Liver (tissue), 9 donors: ENCODE measurements around the gene GPR179. TPM values are rescaled to one million over a fixed set of nuclear protein-coding genes. Genes with fewer than 3 reads are reported as not detected.

Experiments used
- DNase-seq: peaks from one replicate; pipeline ENCODE4 v3.0.0-alpha.2; 2017; ENCODE audit warnings: low spot score
- H3K27ac ChIP-seq, 2 donors: one replicate each; pipeline ENCODE4 v1.7.0; 2013; ENCODE audit warnings: inconsistent platforms in 2 of 2, low read length in 2 of 2, control low read depth in 1 of 2, low read depth in 1 of 2, mild to moderate bottlenecking in 1 of 2
- H3K27me3 ChIP-seq, 4 donors: one replicate each; pipeline versions ENCODE4 v1.6.1 to v1.7.0; 2013; ENCODE audit warnings: low read length in 3 of 4, inconsistent platforms in 1 of 4, mild to moderate bottlenecking in 1 of 4, moderate library complexity in 1 of 4; ENCODE audit not compliant: control insufficient read depth in 4 of 4, insufficient read depth in 4 of 4
- H3K36me3 ChIP-seq, 4 donors: one replicate each; pipeline versions ENCODE4 v1.6.1 to v1.7.0; 2013; ENCODE audit warnings: low read length in 3 of 4, mild to moderate bottlenecking in 3 of 4, low read depth in 1 of 4, moderate library complexity in 1 of 4; ENCODE audit not compliant: control insufficient read depth in 4 of 4, insufficient read depth in 3 of 4
- H3K4me1 ChIP-seq, 4 donors: one replicate each; pipeline versions ENCODE4 v1.6.1 to v1.7.0; 2013; ENCODE audit warnings: low read length in 3 of 4, mild to moderate bottlenecking in 3 of 4, moderate library complexity in 1 of 4; ENCODE audit not compliant: control insufficient read depth in 4 of 4, insufficient read depth in 4 of 4
- H3K4me3 ChIP-seq, 3 donors: one replicate each; pipeline versions ENCODE4 v1.6.1 to v1.7.0; 2013; ENCODE audit warnings: low read length in 3 of 3, control low read depth in 1 of 3, low read depth in 1 of 3, mild to moderate bottlenecking in 1 of 3
- H3K9ac ChIP-seq, 2 donors: one replicate each; pipeline ENCODE4 v1.7.0; 2013; ENCODE audit warnings: low read length in 2 of 2, mild to moderate bottlenecking in 2 of 2, moderate library complexity in 2 of 2, control low read depth in 1 of 2, low read depth in 1 of 2
- H3K9me3 ChIP-seq, 4 donors: one replicate each; pipeline versions ENCODE4 v1.6.1 to v1.7.0; 2013; ENCODE audit warnings: low read length in 3 of 4; ENCODE audit not compliant: control insufficient read depth in 4 of 4
- ATF3 ChIP-seq: IDR thresholded peaks from 2 replicates; pipeline ENCODE4 v1.6.1; 2016; ENCODE audit warnings: antibody characterized with exemption
- CTCF ChIP-seq: fragments of 150-350 bp; IDR thresholded peaks from 2 replicates; pipeline ENCODE4 v1.5.1; 2017; ENCODE audit warnings: improper control_type of control experiment, low read depth, low read length; ENCODE audit not compliant: missing input control
- FOXA2 ChIP-seq: IDR thresholded peaks from 2 replicates; pipeline ENCODE4 v1.6.1; 2016; ENCODE audit warnings: antibody characterized with exemption
- GABPA ChIP-seq, 2 donors: IDR thresholded peaks in 1 of 2; conservative IDR thresholded peaks in 1 of 2; 2 replicates each; pipeline ENCODE4 v1.6.1; 2016; ENCODE audit warnings: antibody characterized with exemption in 2 of 2, mild to moderate bottlenecking in 1 of 2, moderate library complexity in 1 of 2
- HNF4G ChIP-seq: IDR thresholded peaks from 2 replicates; pipeline ENCODE4 v1.6.1; 2016; ENCODE audit warnings: antibody characterized with exemption
- JUND ChIP-seq, 2 donors: IDR thresholded peaks; 2 replicates each; pipeline ENCODE4 v1.6.1; 2016; ENCODE audit warnings: antibody characterized with exemption in 2 of 2
- MAX ChIP-seq: IDR thresholded peaks from 2 replicates; pipeline ENCODE4 v1.6.1; 2016; ENCODE audit warnings: antibody characterized with exemption
- NR2F2 ChIP-seq: IDR thresholded peaks from 2 replicates; pipeline ENCODE4 v1.6.1; 2016; ENCODE audit warnings: antibody characterized with exemption
- RAD21 ChIP-seq, 2 donors: IDR thresholded peaks; 2 replicates each; pipeline ENCODE4 v1.6.1; 2016; ENCODE audit warnings: antibody characterized with exemption in 2 of 2, mild to moderate bottlenecking in 2 of 2
- REST ChIP-seq: IDR thresholded peaks from 2 replicates; pipeline ENCODE4 v1.6.1; 2016; ENCODE audit warnings: antibody characterized with exemption, mild to moderate bottlenecking
- SP1 ChIP-seq: IDR thresholded peaks from 2 replicates; pipeline ENCODE4 v1.6.1; 2018; ENCODE audit warnings: antibody characterized with exemption, mild to moderate bottlenecking
- TAF1 ChIP-seq: conservative IDR thresholded peaks from 2 replicates; pipeline ENCODE4 v1.6.1; 2016; ENCODE audit warnings: antibody characterized with exemption, mild to moderate bottlenecking
- YY1 ChIP-seq: IDR thresholded peaks from 2 replicates; pipeline ENCODE4 v1.6.1; 2016; ENCODE audit warnings: antibody characterized with exemption, mild to moderate bottlenecking
- ZBTB33 ChIP-seq: IDR thresholded peaks from 2 replicates; pipeline ENCODE4 v1.6.1; 2016; ENCODE audit warnings: antibody characterized with exemption
- WGBS: extraction: QIAGEN DNeasy Blood & Tissue Kit; methylation state at CpG from one replicate; pipeline ENCODE4 v1.1.7; 2013; 5-methylcytosine and 5-hydroxymethylcytosine counted together
- polyA plus RNA-seq, 2 donors: library from polyadenylated mRNA; stranded (reverse) in 1 of 2; unstranded in 1 of 2; fragments of 200-250 nt in 1 of 2; fragments of >200 nt in 1 of 2; fragmentation: Nextera tagmentation in 1 of 2; extraction: Ambion mirVana in 1 of 2; gene quantifications; one replicate each; pipeline versions ENCODE4 v1.2.1 to v1.2.3, GENCODE V29; 2013 to 2015
- total RNA-seq, 2 donors: library from RNA; depleted of rRNA; stranded (reverse); fragments of >200 nt; gene quantifications; one replicate each; pipeline ENCODE4 v1.2.3, GENCODE V29; 2014
- donor health status: healthy.
- donor health status: healthy.
- donor health status: healthy.
- donor health status: healthy.
- donor health status: healthy.

The GPR179 gene
- total and polyA plus RNA-seq, 4 donors = under 0.01 to 0.05 (median 0.01) TPM; not detected in 1

- Histone ChIP-seq H3K9me3 (no peaks in the 10 kb centered on the region), H3K27me3 (no peaks in the 10 kb centered on the region), H3K36me3 (peaks cover 3 to 32% (median 10%) of the 10 kb centered on the region in 4 donors), H3K27ac (no peak overlapping the region), H3K4me1 (no peaks in the 10 kb centered on the region), H3K9ac (no peak overlapping the region), H3K4me3 (no peak overlapping the region)
- TF ChIP-seq RAD21 (IDR thresholded peaks at IDR 0.05) (peak in 1 of 2 donors; percentile 65), CTCF (peak; percentile 49), YY1 (no peak)
- 27% methylated on average over 8 of the region's 8 CpGs for WGBS
- peak; percentile 77 for DNase-seq
Observed at GRCh38 chr17:38322156-38322779, 21.5 kb downstream of the GPR179 start.

GRCh38 chr17:38320482-38320881, 23.3 kb downstream of the GPR179 start:
- H3K36me3 ChIP-seq = peaks cover 3 to 32% (median 13%) of the 10 kb centered on the region in 4 donors

GRCh38 chr17:38317081-38317480, 26.7 kb downstream of the GPR179 start:
- Histone ChIP-seq H3K9ac (no peak overlapping the region), H3K4me1 (no peaks in the 10 kb centered on the region), H3K36me3 (peaks cover 3 to 22% (median 10%) of the 10 kb centered on the region in 4 donors), H3K4me3 (no peak overlapping the region), H3K27me3 (no peaks in the 10 kb centered on the region), H3K27ac (no peak overlapping the region), H3K9me3 (no peaks in the 10 kb centered on the region)
- WGBS = 86% methylated on average over 3 of the region's 3 CpGs
- DNase-seq = no peak
- TF ChIP-seq REST (no peak), CTCF (no peak), YY1 (no peak), MAX (no peak), SP1 (no peak), ZBTB33 (no peak), JUND (IDR thresholded peaks at IDR 0.05) (no peak), FOXA2 (no peak), HNF4G (no peak), NR2F2 (no peak), ATF3 (no peak), TAF1 (no peak)

More at GRCh38 chr17:38320482-38320881, 23.3 kb downstream of the GPR179 start:
- no peak for TF ChIP-seq NR2F2
- no peak for TF ChIP-seq JUND (IDR thresholded peaks at IDR 0.05)
- TF ChIP-seq MAX = no peak
- TF ChIP-seq ATF3 = no peak
- TF ChIP-seq GABPA (IDR thresholded peaks at IDR 0.05 in 1 of 2, conservative IDR thresholded peaks at IDR 0.05 in 1 of 2) = no peak
- TF ChIP-seq SP1 = no peak
- Histone ChIP-seq H3K27ac (no peak overlapping the region), H3K4me1 (no peaks in the 10 kb centered on the region), H3K9ac (no peak overlapping the region), H3K9me3 (no peaks in the 10 kb centered on the region), H3K4me3 (no peak overlapping the region), H3K27me3 (no peaks in the 10 kb centered on the region)
- no peak for DNase-seq
- WGBS = 94% methylated on average over 10 of the region's 10 CpGs
